Hematopoietic multipotent progenitor cell (in vitro differentiated cells): ENCODE results near the gene HSCB. TPM values are rescaled to one million over a fixed set of nuclear protein-coding genes. Genes with fewer than 3 reads are reported as not detected.
"Not testable (repeated sequence)": the region's sequence is repeated elsewhere in the genome, so short reads cannot be mapped to it uniquely, and the experiment has no call there.

ENCODE experiments used
- DNase-seq, 3 donors: peaks; one replicate each; pipeline ENCODE4 v3.0.0-alpha.2; 2011 to 2015; ENCODE audit warnings: low read depth in 2 of 3, low spot score in 2 of 3
- total RNA-seq: library from RNA; depleted of rRNA; stranded (reverse); fragments of >200 nt; gene quantifications from one replicate; pipeline ENCODE4 v1.2.3, GENCODE V29; 2012

Gene HSCB
- total RNA-seq, 1 donor: 11.3 TPM

DNA sequence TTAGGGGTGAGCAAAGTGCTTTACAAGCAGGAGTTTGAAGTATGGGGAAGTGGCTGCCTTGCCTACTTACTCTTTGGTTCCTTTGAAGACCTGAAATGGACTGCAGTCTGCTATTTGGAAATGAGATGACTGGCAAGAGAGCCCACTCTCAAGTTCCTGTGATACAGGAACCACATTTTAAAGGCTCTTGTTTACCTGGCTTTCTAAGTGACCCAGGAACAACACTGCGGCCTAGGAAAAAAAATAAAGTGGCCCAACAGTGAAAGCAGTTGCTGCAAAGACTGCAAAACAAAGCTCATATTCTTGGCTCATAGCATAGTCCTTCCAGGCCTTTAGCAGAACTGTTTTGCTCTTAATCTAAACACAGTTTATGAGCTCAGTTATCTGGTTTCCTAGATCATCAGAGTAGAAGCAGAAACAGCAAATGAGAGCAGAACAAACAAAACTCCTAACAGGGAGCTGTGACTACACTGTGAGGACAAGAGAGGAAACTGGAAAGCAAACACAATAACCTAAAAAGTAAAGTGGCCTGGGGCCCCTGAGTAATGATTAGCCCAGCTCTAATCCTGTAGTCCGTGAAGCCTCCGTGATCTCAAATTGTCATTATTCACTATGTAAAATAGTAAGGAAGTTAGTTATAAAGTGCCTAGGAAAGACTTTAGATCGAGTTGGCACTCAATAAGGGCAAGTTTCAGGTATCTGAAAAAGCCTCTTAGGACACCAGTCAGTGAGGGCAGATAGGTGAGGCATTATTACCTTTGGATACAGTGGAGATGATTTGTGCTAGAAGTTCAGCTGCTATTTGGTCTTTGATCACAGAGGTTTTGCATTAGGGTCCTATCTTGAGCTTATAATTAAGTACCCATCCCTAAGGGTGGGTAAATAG lies 42.2 kb downstream of the HSCB start:
- DNase-seq: peak in 2 of 3 donors; percentile 34 to 37

DNA sequence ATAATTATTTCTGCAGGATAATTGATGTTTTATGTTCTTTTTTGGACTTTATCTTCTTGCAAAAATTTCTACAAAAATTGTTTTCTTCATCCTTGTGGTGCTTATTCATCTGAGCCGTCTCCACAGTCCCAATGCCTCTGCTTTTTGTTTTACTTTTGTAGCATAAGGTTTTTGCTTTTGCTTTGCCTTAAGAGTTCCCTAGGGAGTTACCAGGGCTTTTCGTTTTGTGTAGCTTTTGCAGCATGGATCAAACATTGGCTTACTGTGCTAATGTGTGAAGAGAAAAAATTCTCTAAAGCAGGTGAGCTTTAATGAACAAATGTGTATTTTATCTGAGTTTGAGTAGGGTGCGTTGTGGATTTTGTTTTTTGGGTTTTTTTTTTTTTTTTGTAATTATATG lies 46.8 kb downstream of the HSCB start:
- no peak for DNase-seq

- DNase-seq: no peak
Observed at GRCh38 chr22:28791124-28791523, 49.3 kb downstream of the HSCB start.

GRCh38 chr22:28791841-28792490 lies 50.1 kb downstream of the HSCB start:
- peak in 2 of 3 donors; percentile 26 to 68 for DNase-seq

GRCh38 chr22:28792491-28793383 lies 50.9 kb downstream of the HSCB start:
- DNase-seq: no peak

GRCh38 chr22:28793976-28794584 lies 52.2 kb downstream of the HSCB start:
- no peak for DNase-seq

DNA sequence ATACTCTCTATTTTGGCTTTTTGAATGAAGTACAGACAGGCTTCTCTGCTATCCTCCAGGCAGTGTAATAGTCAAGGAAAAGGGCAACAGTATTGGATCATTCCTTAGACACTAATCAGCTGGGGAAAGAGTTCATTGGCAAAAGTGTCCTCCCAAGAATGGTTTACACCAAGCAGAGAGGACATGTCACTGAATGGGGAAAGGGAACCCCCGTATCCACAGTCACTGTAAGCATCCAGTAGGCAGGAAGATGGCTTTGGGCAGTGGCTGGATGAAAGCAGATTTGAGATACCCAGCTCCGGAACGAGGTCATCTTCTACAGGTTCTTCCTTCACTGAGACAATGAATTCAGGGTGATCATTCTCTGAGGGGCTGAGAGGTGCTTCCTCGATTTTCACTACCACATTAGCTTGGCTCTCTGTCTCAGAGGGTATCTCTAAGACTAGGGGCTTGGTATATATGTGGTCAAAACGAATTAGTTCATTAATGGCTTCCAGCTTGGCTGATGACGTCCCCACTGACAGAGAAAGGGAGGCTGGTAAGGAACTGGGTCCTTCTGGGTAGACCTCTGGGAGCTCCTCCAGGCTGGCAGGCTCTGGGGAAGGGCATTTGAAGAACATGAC lies 53.3 kb downstream of the HSCB start:
- no peak for DNase-seq

DNA sequence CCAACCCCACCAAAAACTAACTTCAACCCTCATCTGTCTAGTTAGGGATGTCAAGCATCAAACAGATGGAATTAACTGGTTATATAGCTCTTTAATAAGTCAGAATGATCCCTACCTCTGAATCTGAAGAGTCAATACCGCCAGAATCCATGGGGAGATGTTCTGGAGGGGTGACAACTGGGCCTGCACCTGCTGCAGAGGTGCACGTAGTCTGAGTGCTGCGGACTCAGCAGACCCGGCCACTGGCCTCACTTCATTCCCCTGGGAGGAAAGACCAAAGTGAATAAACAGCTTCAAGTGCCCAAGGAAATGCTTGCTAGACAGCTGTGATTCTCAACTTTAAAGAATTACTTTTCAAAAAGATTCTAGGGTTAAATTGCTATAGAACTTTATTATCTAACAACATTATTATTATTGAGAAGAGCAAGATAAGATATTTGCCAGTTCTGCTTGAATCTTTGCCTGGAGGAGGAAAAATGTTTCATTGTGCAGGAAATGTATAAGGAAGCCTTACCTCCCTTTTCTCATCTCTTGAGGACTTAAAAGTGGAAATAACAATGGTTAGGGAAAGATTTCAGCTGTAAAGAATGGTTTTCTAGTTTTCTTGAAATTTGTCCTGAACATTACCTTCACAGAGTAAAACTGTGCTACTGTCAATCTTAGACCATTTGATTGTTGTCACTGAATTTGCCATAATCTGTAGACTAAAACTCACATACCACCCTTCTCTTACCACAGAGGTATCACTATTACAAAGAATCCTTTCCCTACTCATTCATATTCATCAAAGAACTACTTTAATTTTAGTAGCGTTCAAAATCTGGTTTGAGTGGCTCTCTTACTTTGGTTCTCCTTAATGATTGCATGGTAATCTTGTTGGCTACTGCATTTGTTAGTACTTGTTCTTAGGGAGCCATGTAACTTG lies 54.4 kb downstream of the HSCB start:
- DNase-seq: no peak

DNA sequence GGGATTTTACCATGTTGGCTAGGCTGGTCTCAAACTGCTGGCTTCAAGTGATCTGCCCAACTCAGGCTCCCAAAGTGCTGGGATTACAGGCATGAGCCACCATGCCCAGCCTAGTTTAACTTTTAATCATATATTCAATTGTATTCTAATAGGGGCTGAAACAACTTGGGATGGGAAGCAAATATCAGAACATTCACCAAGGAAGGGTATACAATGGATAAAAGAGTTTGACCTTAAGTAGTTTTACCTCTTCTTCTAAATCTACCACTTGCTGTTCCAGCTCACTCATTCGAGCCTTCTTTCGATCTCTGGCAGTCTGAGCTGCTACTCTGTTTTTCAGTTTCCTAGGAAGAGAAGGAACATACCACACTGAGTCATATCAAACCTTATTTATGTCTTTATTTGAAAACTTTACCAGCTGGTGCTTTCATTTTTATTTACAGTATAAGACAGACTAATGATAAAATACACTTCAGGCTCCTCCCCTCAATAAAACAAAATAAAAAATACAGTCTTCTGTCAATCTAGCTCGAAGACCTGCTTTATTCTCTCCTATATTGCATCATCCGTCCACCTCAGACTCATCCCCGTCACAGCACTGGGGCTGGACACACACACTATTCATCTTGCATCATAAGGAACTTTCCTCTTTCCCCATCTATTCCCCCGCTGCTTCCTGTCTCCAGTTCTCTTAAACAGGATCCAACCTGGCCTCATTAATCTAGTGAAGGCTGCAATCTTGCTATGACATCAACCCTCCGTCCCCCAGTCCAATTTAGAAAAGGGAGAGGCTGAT lies 57.2 kb downstream of the HSCB start:
- DNase-seq: peak in 1 of 3 donors; percentile 25

GRCh38 chr22:28799606-28800307 lies 57.9 kb downstream of the HSCB start:
- DNase-seq: peak in 1 of 3 donors; percentile 17

DNA sequence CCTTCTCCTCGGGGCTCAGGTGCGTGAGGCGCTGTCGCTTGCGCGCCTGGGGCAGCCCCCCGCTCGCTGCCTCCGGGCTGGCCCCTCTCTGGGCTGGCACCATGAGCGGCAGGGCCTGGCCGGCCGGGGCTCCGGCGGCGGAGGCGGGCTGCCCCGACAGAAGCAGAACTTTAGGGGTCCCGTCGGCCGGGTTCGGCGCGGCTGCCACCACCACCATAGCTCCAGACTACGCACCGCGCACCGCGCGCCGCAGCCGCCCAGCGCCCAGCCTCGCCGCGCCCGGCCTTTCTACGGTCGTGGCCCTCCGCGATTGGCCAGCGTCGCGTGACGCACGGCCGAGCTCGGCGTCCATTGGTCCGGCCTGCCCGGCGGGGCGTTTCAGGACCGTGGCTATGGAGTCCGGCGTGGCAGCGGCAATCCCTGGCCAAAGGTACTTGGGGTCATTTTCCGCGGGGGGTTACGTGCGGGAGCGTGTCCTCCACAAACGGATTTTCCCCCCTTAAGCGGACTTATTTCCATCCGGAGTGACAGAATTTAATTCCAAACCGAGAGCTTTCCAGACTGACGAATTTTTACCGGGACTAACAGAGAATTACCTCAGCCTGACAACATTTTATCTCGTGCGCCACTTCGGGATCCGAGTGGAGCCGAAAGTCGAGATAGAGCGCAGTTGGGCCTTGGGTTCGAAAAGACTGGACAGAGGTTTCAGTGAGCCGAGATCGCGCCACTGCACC lies 58.6 kb downstream of the HSCB start, which contains the start of gene XBP1:
Gene XBP1, minus strand, starts transcription at position 262 of the 734 bp plus-strand sequence.
- peak; percentile 91 to 93 (median 92) for DNase-seq

- DNase-seq: peak in 2 of 3 donors; percentile 62
Observed at GRCh38 chr22:28801845-28802594, 60.2 kb downstream of the HSCB start.

DNA sequence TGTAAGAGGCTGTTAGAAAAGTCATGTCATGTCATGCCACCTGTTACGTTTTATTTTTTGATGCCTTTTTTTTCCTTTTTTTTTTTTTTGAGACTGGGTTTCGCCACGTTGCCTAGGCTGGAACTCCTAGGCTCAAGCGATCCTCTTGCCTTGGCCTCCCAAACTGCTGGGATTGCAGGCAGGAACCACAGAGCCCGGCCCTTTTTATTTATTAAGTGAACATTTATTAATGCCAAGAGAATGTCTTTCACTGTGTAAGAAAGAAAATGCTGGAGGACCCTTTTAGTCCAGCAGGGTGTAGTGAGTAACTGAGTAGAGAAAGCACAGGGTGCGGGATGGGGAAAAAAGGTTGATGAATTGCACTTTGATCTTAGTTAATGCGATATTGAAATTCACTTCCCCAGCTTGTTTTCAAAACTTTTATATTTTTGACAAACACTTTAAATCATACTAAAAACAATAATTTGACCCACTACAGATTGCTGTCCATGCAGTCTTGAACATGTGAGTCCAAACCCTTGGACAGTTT lies 60.8 kb downstream of the HSCB start:
- peak in 2 of 3 donors; percentile 69 to 81 for DNase-seq

GRCh38 chr22:28805426-28805825 lies 63.6 kb downstream of the HSCB start:
- not testable (repeated sequence) for DNase-seq
